Mesendoderm (in vitro differentiated cells): ENCODE results near the gene TNF.
A peak's percentile ranks its signal among the peaks of the same experiment; 100 is the strongest.

Experiments
- DNase-seq: peaks from one replicate; pipeline ENCODE4 v3.0.0; 2013
- H2AK5ac ChIP-seq: 2 replicates; pipeline ENCODE4 v1.6.1; 2013; ENCODE audit warnings: low read length, inconsistent platforms
- H2BK120ac ChIP-seq: 2 replicates; pipeline ENCODE4 v1.6.1; 2013; ENCODE audit warnings: low read depth, mild to moderate bottlenecking, low read length, moderate library complexity, mixed read lengths
- H2BK15ac ChIP-seq: replicated peaks from 2 replicates; pipeline ENCODE4 v1.6.1; 2013; ENCODE audit warnings: low read depth, mild to moderate bottlenecking, moderate library complexity
- H2BK5ac ChIP-seq: 2 replicates; pipeline ENCODE4 v1.6.1; 2013; ENCODE audit warnings: low read length, inconsistent platforms
- H3K18ac ChIP-seq: 2 replicates; pipeline ENCODE4 v1.6.1; 2013; ENCODE audit warnings: mild to moderate bottlenecking, low read length, mixed read lengths
- H3K23ac ChIP-seq: one replicate; pipeline ENCODE4 v1.6.1; 2013; ENCODE audit warnings: low read length
- H3K27ac ChIP-seq: 2 replicates; pipeline ENCODE4 v1.5.1; 2013; ENCODE audit warnings: low read depth, mild to moderate bottlenecking, inconsistent platforms, low read length, moderate library complexity
- H3K27me3 ChIP-seq: 2 replicates; pipeline ENCODE4 v1.6.1; 2013; ENCODE audit warnings: low read length, control low read depth, mild to moderate bottlenecking, inconsistent platforms; ENCODE audit not compliant: insufficient read depth, poor library complexity
- H3K36me3 ChIP-seq: 2 replicates; pipeline ENCODE4 v1.6.1; 2013; ENCODE audit warnings: low read length, inconsistent platforms; ENCODE audit not compliant: control insufficient read depth, insufficient read depth
- H3K4ac ChIP-seq: one replicate; pipeline ENCODE4 v1.6.1; 2013; ENCODE audit warnings: low read depth, mild to moderate bottlenecking, low read length, moderate library complexity
- H3K4me1 ChIP-seq: 2 replicates; pipeline ENCODE4 v1.6.1; 2013; ENCODE audit warnings: low read depth, low read length, inconsistent platforms; ENCODE audit not compliant: control insufficient read depth
- H3K4me2 ChIP-seq: 2 replicates; pipeline ENCODE4 v1.6.1; 2013; ENCODE audit warnings: low read length
- H3K4me3 ChIP-seq: 2 replicates; pipeline ENCODE4 v1.5.1; 2013; ENCODE audit warnings: mild to moderate bottlenecking, low read length
- H3K56ac ChIP-seq: one replicate; pipeline ENCODE4 v1.6.1; 2013; ENCODE audit warnings: low read length
- H3K79me1 ChIP-seq: 2 replicates; pipeline ENCODE4 v1.6.1; 2013; ENCODE audit warnings: low read length, inconsistent platforms
- H3K79me2 ChIP-seq: 2 replicates; pipeline ENCODE4 v1.6.1; 2013; ENCODE audit warnings: mild to moderate bottlenecking, low read length; ENCODE audit not compliant: control insufficient read depth, insufficient read depth
- H3K9ac ChIP-seq: 2 replicates; pipeline ENCODE4 v1.6.1; 2013; ENCODE audit warnings: low read length, inconsistent platforms
- H4K5ac ChIP-seq: one replicate; pipeline ENCODE4 v1.6.1; 2013; ENCODE audit warnings: low read length
- H4K8ac ChIP-seq: one replicate; pipeline ENCODE4 v1.6.1; 2013; ENCODE audit warnings: low read depth, mild to moderate bottlenecking, control low read depth, low read length, moderate library complexity
- WGBS: extraction: QIAGEN DNeasy Blood & Tissue Kit; methylation state at CpG from one replicate; pipeline ENCODE4 v1.1.7; 2013; ENCODE audit warnings: low lambda C conversion rate, missing lambda C conversion rate; ENCODE audit not compliant: insufficient coverage; ENCODE audit errors: extremely low coverage; 5-methylcytosine and 5-hydroxymethylcytosine counted together

TNF gene

GRCh38 chr6:31614075-31614619, 38.8 kb downstream of the TNF start:
- Histone ChIP-seq H3K9ac (no peak overlapping the region), H3K27ac (no peak overlapping the region), H3K4me2 (no peak overlapping the region), H2BK15ac (no peak overlapping the region), H3K4me1 (peaks cover 8% of the 10 kb centered on the region), H3K4me3 (no peak overlapping the region), H3K4ac (no peak overlapping the region), H3K18ac (no peak overlapping the region), H2BK120ac (no peak overlapping the region), H3K79me2 (no peaks in the 10 kb centered on the region), H4K5ac (no peak overlapping the region), H3K79me1 (no peaks in the 10 kb centered on the region), H3K23ac (no peak overlapping the region), H2AK5ac (no peak overlapping the region), H3K56ac (no peak overlapping the region), H3K36me3 (no peaks in the 10 kb centered on the region), H3K27me3 (no peaks in the 10 kb centered on the region), H4K8ac (no peak overlapping the region), H2BK5ac (no peak overlapping the region)
- DNase-seq: no peak
- WGBS: no CpG with 5 or more reads among the region's 8 CpGs

- H2AK5ac ChIP-seq: no peak within 1 kb of the TSS
- DNase-seq: no peak
- no peaks in the 10 kb centered on the region for H3K79me1 ChIP-seq
- no peak within 1 kb of the TSS for H2BK15ac ChIP-seq
- H3K4me1 ChIP-seq: peaks cover 8% of the 10 kb centered on the region
- H3K9ac ChIP-seq: peak within 1 kb of the TSS; percentile 12
- H4K8ac ChIP-seq: no peak within 1 kb of the TSS
- no peak within 1 kb of the TSS for H3K4me2 ChIP-seq
- H3K56ac ChIP-seq: peak within 1 kb of the TSS; percentile 67
- no peaks in the 10 kb centered on the region for H3K79me2 ChIP-seq
- no peak within 1 kb of the TSS for H3K4me3 ChIP-seq
- H3K23ac ChIP-seq: no peak within 1 kb of the TSS
- no peak within 1 kb of the TSS for H3K4ac ChIP-seq
- no peaks in the 10 kb centered on the region for H3K27me3 ChIP-seq
- H2BK120ac ChIP-seq: no peak within 1 kb of the TSS
- no peak within 1 kb of the TSS for H3K27ac ChIP-seq
- no CpG with 5 or more reads among the region's 6 CpGs for WGBS
- H3K18ac ChIP-seq: no peak within 1 kb of the TSS
- peak within 1 kb of the TSS; percentile 9 for H2BK5ac ChIP-seq
- H3K36me3 ChIP-seq: no peaks in the 10 kb centered on the region
- H4K5ac ChIP-seq: no peak within 1 kb of the TSS
These were observed 39.6 kb downstream of the TNF start, which contains the start of gene AIF1 for GRCh38 chr6:31614684-31615578. Gene AIF1, plus strand, starts transcription at chr6:31615234. Its CDS starts 96 bp downstream, at chr6:31615330.

DNA sequence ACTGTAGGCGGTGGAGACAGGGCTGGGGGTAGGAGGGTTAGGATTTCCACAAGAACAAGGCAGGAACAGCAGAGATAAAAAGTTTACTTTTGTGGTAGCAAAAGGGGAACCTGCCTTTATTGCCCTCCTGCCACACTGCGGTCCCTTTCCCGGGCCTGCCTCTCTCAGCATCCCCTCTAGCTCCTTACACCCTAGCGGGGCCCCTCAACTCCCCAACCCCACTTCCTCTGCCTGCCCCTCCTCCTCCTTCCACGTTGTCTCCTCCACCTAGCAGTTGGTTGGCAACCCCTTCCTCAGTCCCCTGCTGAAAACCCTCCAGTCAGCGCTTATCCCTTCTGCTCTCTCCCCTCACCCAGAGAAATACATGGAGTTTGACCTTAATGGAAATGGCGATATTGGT, 40.4 kb downstream of the TNF start:
- no peak overlapping the region for H3K4ac ChIP-seq
- peak overlapping the region; percentile 67 for H3K56ac ChIP-seq
- no CpG with 5 or more reads among the region's 7 CpGs for WGBS
- H2BK5ac ChIP-seq: no peak overlapping the region
- no peak overlapping the region for H2BK15ac ChIP-seq
- H4K8ac ChIP-seq: no peak overlapping the region
- H3K27ac ChIP-seq: no peak overlapping the region
- H4K5ac ChIP-seq: no peak overlapping the region
- no peaks in the 10 kb centered on the region for H3K27me3 ChIP-seq
- H2BK120ac ChIP-seq: no peak overlapping the region
- no peaks in the 10 kb centered on the region for H3K79me1 ChIP-seq
- H3K4me2 ChIP-seq: no peak overlapping the region
- DNase-seq: no peak
- H3K23ac ChIP-seq: no peak overlapping the region
- H3K4me1 ChIP-seq: peaks cover 8% of the 10 kb centered on the region
- H3K79me2 ChIP-seq: no peaks in the 10 kb centered on the region
- H3K18ac ChIP-seq: no peak overlapping the region
- no peak overlapping the region for H3K4me3 ChIP-seq
- H3K36me3 ChIP-seq: no peaks in the 10 kb centered on the region
- H3K9ac ChIP-seq: peak overlapping the region; percentile 12
- no peak overlapping the region for H2AK5ac ChIP-seq

DNA sequence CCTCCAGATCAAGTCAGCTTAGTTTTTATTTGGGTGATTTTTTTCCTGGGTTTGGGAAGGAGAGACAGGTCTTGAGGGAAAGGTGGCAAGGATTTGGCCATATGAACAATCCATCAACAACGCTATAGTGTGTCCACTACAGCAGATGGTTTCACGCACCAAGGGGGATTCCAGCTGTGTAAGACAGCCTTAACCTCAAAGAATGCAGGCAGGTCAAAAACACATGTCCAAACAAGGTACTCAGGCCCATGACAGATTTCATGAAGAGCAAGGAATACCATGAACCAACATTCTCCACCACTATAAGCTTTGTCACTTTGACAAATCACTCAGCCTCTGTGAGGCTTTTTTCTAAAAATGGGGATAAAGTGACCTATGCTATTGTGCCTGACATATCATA, 41.6 kb downstream of the TNF start:
- Histone ChIP-seq H3K4me1 (peaks cover 8% of the 10 kb centered on the region), H4K5ac (no peak overlapping the region), H4K8ac (no peak overlapping the region), H3K4me3 (no peak overlapping the region), H2BK5ac (no peak overlapping the region), H3K4me2 (no peak overlapping the region), H3K56ac (peak overlapping the region; percentile 25), H3K36me3 (no peaks in the 10 kb centered on the region), H3K4ac (no peak overlapping the region), H3K27ac (no peak overlapping the region), H3K23ac (no peak overlapping the region), H2BK120ac (no peak overlapping the region), H3K18ac (no peak overlapping the region), H3K79me2 (peaks cover 12% of the 10 kb centered on the region), H2AK5ac (no peak overlapping the region), H3K9ac (no peak overlapping the region), H2BK15ac (no peak overlapping the region), H3K79me1 (no peaks in the 10 kb centered on the region), H3K27me3 (no peaks in the 10 kb centered on the region)
- DNase-seq: no peak
- no CpG with 5 or more reads among the region's 2 CpGs for WGBS

GRCh38 chr6:31619805-31620585, 44.6 kb downstream of the TNF start:
- Histone ChIP-seq H2BK120ac (no peak overlapping the region), H3K56ac (peak overlapping the region; percentile 97), H4K5ac (no peak overlapping the region), H3K27me3 (no peaks in the 10 kb centered on the region), H3K4me3 (peak overlapping the region; percentile 79), H2AK5ac (no peak overlapping the region), H3K4ac (peak overlapping the region; percentile 96), H3K79me2 (peaks cover 35% of the 10 kb centered on the region), H3K4me2 (peak overlapping the region; percentile 74), H2BK5ac (peak overlapping the region; percentile 71), H2BK15ac (no peak overlapping the region), H3K18ac (peak overlapping the region; percentile 98), H3K36me3 (peaks cover 8% of the 10 kb centered on the region), H3K27ac (peak overlapping the region; percentile 100), H4K8ac (no peak overlapping the region), H3K9ac (peak overlapping the region; percentile 96), H3K4me1 (peaks cover 5% of the 10 kb centered on the region), H3K79me1 (peaks cover 7% of the 10 kb centered on the region), H3K23ac (no peak overlapping the region)
- DNase-seq: peak; percentile 100
- WGBS: no CpG with 5 or more reads among the region's 50 CpGs
